Adrenal gland (tissue), 12 donors: ENCODE results near the gene BCAS3. TPM values are rescaled to one million over a fixed set of nuclear protein-coding genes. Genes with fewer than 3 reads are reported as not detected.

Experiments used
- DNase-seq, 7 donors: peaks; one replicate each; pipeline ENCODE4 v3.0.0-alpha.2; 2019 to 2020
- H3K27ac ChIP-seq, 5 donors: fragments of 200-600 bp; sonication (generic) in 4 of 5; 1 replicate in 3 of 5; 2 replicates in 2 of 5; pipeline versions ENCODE4 v1.5.1 to v1.8.0; 2016 to 2020; ENCODE audit warnings: mild to moderate bottlenecking in 1 of 5
- H3K27me3 ChIP-seq: fragments of 200-600 bp; 2 replicates; pipeline ENCODE4 v1.8.0; 2021
- H3K36me3 ChIP-seq, 2 donors: fragments of 200-600 bp; replicated peaks in 1 of 2; 1 replicate in 1 of 2; 2 replicates in 1 of 2; pipeline versions ENCODE4 v1.5.1 to v1.8.0; 2018 to 2022
- H3K4me1 ChIP-seq, 2 donors: fragments of 200-600 bp; replicated peaks in 1 of 2; 1 replicate in 1 of 2; 2 replicates in 1 of 2; pipeline versions ENCODE4 v1.5.1 to v1.8.0; 2018 to 2021
- H3K4me3 ChIP-seq, 4 donors: fragments of 200-600 bp; sonication (generic) in 3 of 4; one replicate each; pipeline ENCODE4 v1.5.1; 2016 to 2018
- H3K9me3 ChIP-seq, 3 donors: fragments of 200-600 bp; sonication (generic) in 1 of 3; replicated peaks in 1 of 3; 1 replicate in 2 of 3; 2 replicates in 1 of 3; pipeline versions ENCODE4 v1.5.1 to v1.8.0; 2016 to 2021
- CTCF ChIP-seq, 6 experiments: fragments of 450-650 bp in 4 of 6; fragments of 200-600 bp in 2 of 6; sonication (generic) in 1 of 6; IDR thresholded peaks; 1 replicate in 5 of 6; 2 replicates in 1 of 6; pipeline versions ENCODE4 v1.5.1 to v1.8.0; 2016 to 2021; ENCODE audit warnings: antibody characterized with exemption in 6 of 6, mild to moderate bottlenecking in 2 of 6, moderate library complexity in 1 of 6
- POLR2A ChIP-seq, 2 donors: fragments of 450-650 bp; IDR thresholded peaks; one replicate each; pipeline ENCODE4 v1.6.1; 2017; ENCODE audit warnings: antibody characterized with exemption in 2 of 2, mild to moderate bottlenecking in 2 of 2, moderate library complexity in 1 of 2
- WGBS, 4 donors: extraction: QIAGEN DNeasy Blood & Tissue Kit in 2 of 4; methylation state at CpG; one replicate each; pipeline versions ENCODE4 v1.1.5 to v1.1.7; 2013 to 2017; 5-methylcytosine and 5-hydroxymethylcytosine counted together
- intact Hi-C, 2 donors: fragments of 100-400 bp; cut with DNase I; formaldehyde crosslinking; loops; one replicate each; pipeline versions ENCODE4 v1.14.1 to v1.15.0; 2022 to 2023
- polyA plus RNA-seq, 3 donors: library from polyadenylated mRNA; stranded (reverse); fragments of 200-250 nt in 2 of 3; fragments of 350-450 nt in 1 of 3; fragmentation: Illumina TruSeq in 1 of 3; extraction: RNeasy Lipid Tissue Mini Kit (QIAGEN cat#74804) in 1 of 3; gene quantifications; one replicate each; pipeline ENCODE4 v1.2.3, GENCODE V29; 2013 to 2014
- total RNA-seq, 9 donors: library from RNA; depleted of rRNA in 4 of 9; stranded (reverse); fragments of >200 nt in 4 of 9; fragments of 120-200 nt in 1 of 9; fragmentation: NEBNext Ultra II Directional in 1 of 9; extraction: Animal tissue kit (Norgen Biotek cat#: 25700) in 1 of 9; gene quantifications; one replicate each; pipeline versions ENCODE4 v1.1.0 to v1.2.4, GENCODE V29; 2013 to 2023
- donor health status: healthy with polysubstance abuse.
- donor health status: Bipolar disorder and iron deficiency.
- donor health status: DM: yes; HTN: yes; CAD: no.
- donor health status: DM: no; HTN: no; CAD: no.
- donor health status: DM: no; HTN: no; CAD: no.
- donor health status: DM: yes; HTN: yes; CAD: no.

BCAS3 gene
- total and polyA plus RNA-seq, 12 donors: 9.4 to 105 (median 29.0) TPM

GRCh38 chr17:61075988-61076387, 398.3 kb downstream of the BCAS3 start:
- peak overlapping the region in 1 of 5 donors; percentile 50 for H3K27ac ChIP-seq
- intact Hi-C loops: no loop called here
- no peaks in the 10 kb centered on the region for H3K9me3 ChIP-seq
- 87 to 97% (median 94%) methylated on average over 1 of the region's 1 CpG for WGBS, 4 donors
- no peak overlapping the region for H3K4me3 ChIP-seq
- no peaks in the 10 kb centered on the region for H3K36me3 ChIP-seq
- TF ChIP-seq CTCF (IDR thresholded peaks at IDR 0.05): no peak
- no peak for TF ChIP-seq POLR2A (IDR thresholded peaks at IDR 0.05)
- H3K27me3 ChIP-seq: no peaks in the 10 kb centered on the region
- no peaks in the 10 kb centered on the region for H3K4me1 ChIP-seq
- DNase-seq: no peak

GRCh38 chr17:61076621-61077031, 399.0 kb downstream of the BCAS3 start:
- H3K27me3 ChIP-seq: no peaks in the 10 kb centered on the region
- H3K9me3 ChIP-seq: no peaks in the 10 kb centered on the region
- WGBS, 4 donors: 65 to 83% (median 79%) methylated on average over 3 of the region's 3 CpGs
- intact Hi-C loops: no loop called here
- no peak overlapping the region for H3K4me3 ChIP-seq
- peak overlapping the region in 1 of 5 donors; percentile 50 for H3K27ac ChIP-seq
- DNase-seq: no peak
- H3K4me1 ChIP-seq: no peaks in the 10 kb centered on the region
- H3K36me3 ChIP-seq: no peaks in the 10 kb centered on the region
- TF ChIP-seq CTCF (IDR thresholded peaks at IDR 0.05): no peak
- TF ChIP-seq POLR2A (IDR thresholded peaks at IDR 0.05): no peak

GRCh38 chr17:61081959-61082358, 404.3 kb downstream of the BCAS3 start:
- WGBS, 4 donors: 77 to 85% (median 79%) methylated on average over 3 of the region's 3 CpGs
- H3K27me3 ChIP-seq: no peaks in the 10 kb centered on the region
- intact Hi-C loops: no loop called here
- no peak overlapping the region for H3K4me3 ChIP-seq
- TF ChIP-seq CTCF (IDR thresholded peaks at IDR 0.05) (no peak), POLR2A (IDR thresholded peaks at IDR 0.05) (no peak)
- H3K27ac ChIP-seq: no peak overlapping the region
- H3K9me3 ChIP-seq: no peaks in the 10 kb centered on the region
- no peaks in the 10 kb centered on the region for H3K4me1 ChIP-seq
- DNase-seq: no peak
- no peaks in the 10 kb centered on the region for H3K36me3 ChIP-seq

GRCh38 chr17:61084260-61084659, 406.6 kb downstream of the BCAS3 start:
- no peaks in the 10 kb centered on the region for H3K9me3 ChIP-seq
- no peak for DNase-seq
- 92 to 99% (median 95%) methylated on average over 5 of the region's 5 CpGs for WGBS, 4 donors

More at GRCh38 chr17:61084260-61084659, 406.6 kb downstream of the BCAS3 start:
- intact Hi-C loops: no loop called here
- H3K36me3 ChIP-seq: no peaks in the 10 kb centered on the region
- H3K27ac ChIP-seq: no peak overlapping the region
- no peaks in the 10 kb centered on the region for H3K27me3 ChIP-seq
- TF ChIP-seq CTCF (IDR thresholded peaks at IDR 0.05) (no peak), POLR2A (IDR thresholded peaks at IDR 0.05) (no peak)
- no peak overlapping the region for H3K4me3 ChIP-seq
- H3K4me1 ChIP-seq: peaks cover 0 to 7% of the 10 kb centered on the region in 2 donors
